OCI-LY3 (cell line): Measurements from ENCODE around the gene WDR27.

Source experiments
- H2AFZ ChIP-seq: fragments of 200-600, 300-600 bp; shearing (Covaris generic); 2 replicates; pipeline ENCODE4 v1.6.0; 2014; ENCODE audit warnings: antibody characterized with exemption, low read depth, low read length
- H3K27ac ChIP-seq: fragments of 200-600, 300-600 bp; sonication (generic); 2 replicates; pipeline ENCODE4 v1.5.1; 2014; ENCODE audit warnings: mild to moderate bottlenecking, low read length, moderate library complexity, mixed read lengths
- H3K27me3 ChIP-seq: fragments of 200-600, 300-600 bp; sonication (generic); 2 replicates; pipeline ENCODE4 v1.6.1; 2014; ENCODE audit warnings: low read depth, low read length, mixed read lengths
- H3K36me3 ChIP-seq: fragments of 200-600, 300-600 bp; sonication (generic); replicated peaks from 2 replicates; pipeline ENCODE3; 2014; ENCODE audit warnings: low read depth, low read length, mixed read lengths
- H3K4me1 ChIP-seq: fragments of 300-600, 200-600 bp; sonication (generic); 2 replicates; pipeline ENCODE4 v1.6.1; 2014; ENCODE audit warnings: low read length, mixed read lengths
- H3K4me2 ChIP-seq: fragments of 200-600, 300-600 bp; sonication (generic); 2 replicates; pipeline ENCODE4 v1.6.1; 2014; ENCODE audit warnings: low read length, mixed read lengths
- H3K4me3 ChIP-seq: fragments of 300-600, 200-600 bp; sonication (generic); 2 replicates; pipeline ENCODE4 v1.5.1; 2014; ENCODE audit warnings: antibody characterized with exemption, mild to moderate bottlenecking, low read length, moderate library complexity
- H3K79me2 ChIP-seq: fragments of 300-600, 200-600 bp; shearing (Covaris generic); 2 replicates; pipeline ENCODE4 v1.6.1; 2014; ENCODE audit warnings: mild to moderate bottlenecking, low read length, mixed read lengths
- H3K9ac ChIP-seq: fragments of 300-600, 200-600 bp; shearing (Covaris generic); 2 replicates; pipeline ENCODE4 v1.6.0; 2014; ENCODE audit warnings: mild to moderate bottlenecking, low read length, moderate library complexity
- H3K9me3 ChIP-seq: fragments of 200-600, 300-600 bp; shearing (Covaris generic); 2 replicates; pipeline ENCODE4 v1.6.1; 2014; ENCODE audit warnings: low read length, mixed read lengths; ENCODE audit not compliant: insufficient read depth
- H4K20me1 ChIP-seq: fragments of 200-600, 300-600 bp; sonication (generic); 2 replicates; pipeline ENCODE4 v1.6.1; 2016; ENCODE audit warnings: low read length, mixed read lengths; ENCODE audit not compliant: insufficient read depth
- CTCF ChIP-seq: fragments of 200-600, 300-600 bp; sonication (generic); IDR thresholded peaks from 2 replicates; pipeline ENCODE4 v1.5.1; 2014; ENCODE audit warnings: antibody characterized with exemption, low read length, low read depth
- EZH2phosphoT487 ChIP-seq: fragments of 200-600 bp; shearing (Covaris generic); IDR thresholded peaks from 2 replicates; pipeline ENCODE4 v1.6.1; 2018; ENCODE audit warnings: antibody characterized with exemption, mixed run types, low read depth

Gene WDR27

GRCh38 chr6:169455470-169455869 is 246.4 kb downstream of the WDR27 start:
- H3K9me3 ChIP-seq, result no peaks in the 10 kb centered on the region
- H2AFZ ChIP-seq, result no peak overlapping the region
- H3K9ac ChIP-seq, result no peak overlapping the region
- H3K4me1 ChIP-seq, result no peaks in the 10 kb centered on the region
- no peak overlapping the region for H3K27ac ChIP-seq
- no peaks in the 10 kb centered on the region for H4K20me1 ChIP-seq
- H3K36me3 ChIP-seq, result no peaks in the 10 kb centered on the region
- TF ChIP-seq EZH2phosphoT487 (no peak), CTCF (no peak)
- H3K4me3 ChIP-seq, result no peak overlapping the region
- H3K27me3 ChIP-seq, result no peaks in the 10 kb centered on the region
- no peak overlapping the region for H3K4me2 ChIP-seq
- H3K79me2 ChIP-seq, result no peaks in the 10 kb centered on the region

- H3K27ac ChIP-seq, result no peak overlapping the region
- H3K9me3 ChIP-seq, result no peaks in the 10 kb centered on the region
Measured at GRCh38 chr6:169454872-169455204, 247.0 kb downstream of the WDR27 start.

GRCh38 chr6:169454204-169454871 is 247.5 kb downstream of the WDR27 start:
- no peaks in the 10 kb centered on the region for H3K4me1 ChIP-seq
- no peaks in the 10 kb centered on the region for H3K79me2 ChIP-seq
- H3K4me3 ChIP-seq, result no peak overlapping the region
- TF ChIP-seq CTCF (no peak), EZH2phosphoT487 (no peak)
- H3K9ac ChIP-seq, result no peak overlapping the region
- no peaks in the 10 kb centered on the region for H3K36me3 ChIP-seq
- no peaks in the 10 kb centered on the region for H3K9me3 ChIP-seq
- no peak overlapping the region for H2AFZ ChIP-seq
- no peak overlapping the region for H3K27ac ChIP-seq
- no peaks in the 10 kb centered on the region for H3K27me3 ChIP-seq
- H3K4me2 ChIP-seq, result no peak overlapping the region
- no peaks in the 10 kb centered on the region for H4K20me1 ChIP-seq

More at GRCh38 chr6:169454872-169455204, 247.0 kb downstream of the WDR27 start:
- Histone ChIP-seq H3K9ac (no peak overlapping the region), H3K27me3 (no peaks in the 10 kb centered on the region), H4K20me1 (no peaks in the 10 kb centered on the region), H3K4me1 (no peaks in the 10 kb centered on the region), H3K4me3 (no peak overlapping the region), H3K4me2 (no peak overlapping the region), H2AFZ (no peak overlapping the region), H3K79me2 (no peaks in the 10 kb centered on the region), H3K36me3 (no peaks in the 10 kb centered on the region)
- TF ChIP-seq EZH2phosphoT487, result no peak
- TF ChIP-seq CTCF, result no peak

GRCh38 chr6:169452869-169453620 is 248.8 kb downstream of the WDR27 start:
- TF ChIP-seq CTCF, result no peak
- no peak for TF ChIP-seq EZH2phosphoT487
- Histone ChIP-seq H3K36me3 (no peaks in the 10 kb centered on the region), H3K9ac (no peak overlapping the region), H3K4me2 (no peak overlapping the region), H4K20me1 (no peaks in the 10 kb centered on the region), H3K27ac (no peak overlapping the region), H3K4me1 (no peaks in the 10 kb centered on the region), H3K9me3 (no peaks in the 10 kb centered on the region), H3K4me3 (no peak overlapping the region), H3K79me2 (no peaks in the 10 kb centered on the region), H2AFZ (no peak overlapping the region), H3K27me3 (no peaks in the 10 kb centered on the region)
